Activated CD8-positive, alpha-beta T cell treated with anti-CD3 and anti-CD28 coated beads for 36 hours (primary cell): Measurements from ENCODE around the gene TNS3. TPM values are rescaled to one million over a fixed set of nuclear protein-coding genes. Genes with fewer than 3 reads are reported as not detected.

Experiments
- ATAC-seq: fragments of 200-7000 bp; cut with Tn5 transposase; one replicate; pipeline ENCODE4 v1.10.0; 2021; ENCODE audit warnings: mild to moderate bottlenecking, moderate library complexity
- CTCF ChIA-PET: fragments of 350-600 bp; sonication (Branson Sonifier 250); formaldehyde crosslinking; loops from one replicate; lab custom pipeline; 2021; ENCODE audit warnings: antibody characterized with exemption; lab: Charles Lee
- POLR2A ChIA-PET: fragments of 350-600 bp; sonication (Branson Sonifier 250); formaldehyde crosslinking; loops from one replicate; lab custom pipeline; 2021; ENCODE audit warnings: antibody characterized with exemption; lab: Charles Lee
- DNase-seq: peaks from one replicate; pipeline ENCODE4 v3.0.0-alpha.2; 2020
- H3K27ac Mint-ChIP-seq: one replicate; pipeline ENCODE4 v1.8.0; 2021; ENCODE audit warnings: mild to moderate bottlenecking, mixed read lengths
- H3K27me3 Mint-ChIP-seq: one replicate; pipeline ENCODE4 v1.8.0; 2021; ENCODE audit warnings: mixed read lengths
- H3K36me3 Mint-ChIP-seq: one replicate; pipeline ENCODE4 v1.8.0; 2021; ENCODE audit warnings: low read depth, mixed read lengths
- H3K4me1 Mint-ChIP-seq: one replicate; pipeline ENCODE4 v1.8.0; 2021; ENCODE audit warnings: low read depth, mixed read lengths
- H3K4me3 Mint-ChIP-seq: one replicate; pipeline ENCODE4 v1.8.0; 2021; ENCODE audit warnings: mild to moderate bottlenecking, moderate library complexity, mixed read lengths
- H3K9me3 Mint-ChIP-seq: one replicate; pipeline ENCODE4 v1.8.0; 2021; ENCODE audit warnings: mixed read lengths
- intact Hi-C: fragments of 100-400 bp; cut with micrococcal nuclease; formaldehyde crosslinking; loops from one replicate; pipeline ENCODE4 v1.10.0; 2022
- total RNA-seq, 2 experiments: library from RNA; stranded (reverse); gene quantifications; one replicate each; pipeline ENCODE4 v1.2.3, GENCODE V29; 2021
- TF ChIP-seq, protein P1 (sequence below): fragments of 200-600 bp; IDR thresholded peaks from one replicate; pipeline ENCODE4 v1.8.0; 2022; ENCODE audit warnings: antibody characterized with exemption, mild to moderate bottlenecking

Gene TNS3
- total RNA-seq, 2 experiments from 2014 or later, result 0.04 to 0.16 TPM

GRCh38 chr7:47485640-47486435 is 96.1 kb downstream of the TNS3 start:
- Mint-ChIP-seq H3K27ac (no peak overlapping the region), H3K4me3 (no peak overlapping the region), H3K4me1 (peaks cover 12% of the 10 kb centered on the region), H3K36me3 (no peaks in the 10 kb centered on the region), H3K27me3 (no peaks in the 10 kb centered on the region), H3K9me3 (peaks cover 1% of the 10 kb centered on the region)
- TF ChIP-seq, protein P1, sequence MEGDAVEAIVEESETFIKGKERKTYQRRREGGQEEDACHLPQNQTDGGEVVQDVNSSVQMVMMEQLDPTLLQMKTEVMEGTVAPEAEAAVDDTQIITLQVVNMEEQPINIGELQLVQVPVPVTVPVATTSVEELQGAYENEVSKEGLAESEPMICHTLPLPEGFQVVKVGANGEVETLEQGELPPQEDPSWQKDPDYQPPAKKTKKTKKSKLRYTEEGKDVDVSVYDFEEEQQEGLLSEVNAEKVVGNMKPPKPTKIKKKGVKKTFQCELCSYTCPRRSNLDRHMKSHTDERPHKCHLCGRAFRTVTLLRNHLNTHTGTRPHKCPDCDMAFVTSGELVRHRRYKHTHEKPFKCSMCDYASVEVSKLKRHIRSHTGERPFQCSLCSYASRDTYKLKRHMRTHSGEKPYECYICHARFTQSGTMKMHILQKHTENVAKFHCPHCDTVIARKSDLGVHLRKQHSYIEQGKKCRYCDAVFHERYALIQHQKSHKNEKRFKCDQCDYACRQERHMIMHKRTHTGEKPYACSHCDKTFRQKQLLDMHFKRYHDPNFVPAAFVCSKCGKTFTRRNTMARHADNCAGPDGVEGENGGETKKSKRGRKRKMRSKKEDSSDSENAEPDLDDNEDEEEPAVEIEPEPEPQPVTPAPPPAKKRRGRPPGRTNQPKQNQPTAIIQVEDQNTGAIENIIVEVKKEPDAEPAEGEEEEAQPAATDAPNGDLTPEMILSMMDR, result no peak
- DNase-seq (no peak), ATAC-seq (no peak)
- intact Hi-C loops, result no loop called here
- ChIA-PET CTCF (interaction anchor here (1.5 kb wide), 1 partner anchor 220 kb away, joined by 5 read pairs; no protein-coding TSS in a partner anchor), POLR2A (no interaction called here)

- no peak overlapping the region for H3K27ac Mint-ChIP-seq
- H3K27me3 Mint-ChIP-seq, result no peaks in the 10 kb centered on the region
- DNase-seq (no peak), ATAC-seq (no peak)
- ChIA-PET CTCF (interaction anchor here (1.5 kb wide), 1 partner anchor 219 kb away, joined by 5 read pairs; no protein-coding TSS in a partner anchor), POLR2A (no interaction called here)
- H3K9me3 Mint-ChIP-seq, result peaks cover 1% of the 10 kb centered on the region
- H3K4me1 Mint-ChIP-seq, result peaks cover 16% of the 10 kb centered on the region
- no peaks in the 10 kb centered on the region for H3K36me3 Mint-ChIP-seq
- intact Hi-C loops, result no loop called here
- no peak overlapping the region for H3K4me3 Mint-ChIP-seq
- TF ChIP-seq, protein P1, result no peak
Measured at GRCh38 chr7:47484923-47485639, 96.8 kb downstream of the TNS3 start.

DNA sequence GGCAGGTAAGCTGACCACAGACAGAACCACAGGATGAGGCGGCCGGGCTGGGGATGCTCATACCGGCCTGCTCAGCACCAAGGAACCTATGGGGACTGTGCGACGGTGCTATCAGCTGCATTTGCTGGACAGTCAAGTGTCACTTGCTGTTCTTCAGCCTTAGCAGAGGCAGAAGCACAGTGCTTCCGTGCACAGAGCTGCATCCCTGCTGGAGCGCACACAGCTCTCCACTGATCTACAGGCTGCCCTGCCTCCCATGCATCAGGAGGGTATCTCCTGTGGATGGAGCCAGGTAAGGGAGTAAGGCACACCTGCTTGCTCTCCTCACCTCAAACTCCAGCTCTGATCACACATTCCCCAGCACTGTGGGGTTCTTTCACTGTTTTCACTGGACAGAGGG is 97.5 kb downstream of the TNS3 start:
- H3K27me3 Mint-ChIP-seq, result no peaks in the 10 kb centered on the region
- TF ChIP-seq, protein P1, result no peak
- ChIA-PET CTCF (interaction anchor here (1.5 kb wide), 1 partner anchor 218 kb away, joined by 5 read pairs; no protein-coding TSS in a partner anchor), POLR2A (no interaction called here)
- peaks cover 1% of the 10 kb centered on the region for H3K9me3 Mint-ChIP-seq
- no peak for ATAC-seq
- no peak overlapping the region for H3K27ac Mint-ChIP-seq
- peaks cover 16% of the 10 kb centered on the region for H3K4me1 Mint-ChIP-seq
- no peak overlapping the region for H3K4me3 Mint-ChIP-seq
- no peak for DNase-seq
- no peaks in the 10 kb centered on the region for H3K36me3 Mint-ChIP-seq
- intact Hi-C loops, result no loop called here

DNA sequence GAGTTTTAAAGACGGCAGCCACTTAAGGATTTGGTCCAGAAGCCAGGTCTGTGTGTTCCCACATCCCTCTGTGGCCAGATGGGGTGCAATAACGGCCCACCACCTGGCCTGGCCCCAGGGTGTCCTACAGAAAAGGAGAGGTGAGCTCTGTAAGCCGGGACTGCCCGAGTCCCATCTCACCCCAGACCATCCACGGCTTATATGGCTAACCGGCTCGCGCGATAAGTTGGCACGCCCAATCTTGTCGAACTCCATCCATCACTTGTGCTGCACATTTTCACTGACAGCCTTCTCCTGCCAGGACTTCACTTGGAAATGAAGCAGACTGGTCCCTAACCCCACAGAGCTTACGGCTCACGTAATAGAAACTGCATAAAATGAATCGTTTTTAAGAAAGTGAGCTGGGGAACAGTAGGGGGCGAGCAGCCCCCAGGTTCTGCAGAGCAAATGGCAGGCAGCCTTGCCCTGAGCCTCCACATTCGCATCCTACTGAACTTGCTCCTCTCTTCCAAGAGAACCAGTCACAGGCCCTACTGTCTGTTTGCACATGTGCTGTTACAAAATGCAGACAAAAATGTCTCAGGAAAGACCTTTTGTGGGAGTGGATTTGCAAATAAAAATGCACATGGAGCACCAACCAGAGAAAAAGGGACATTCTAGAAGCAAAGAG is 98.2 kb downstream of the TNS3 start:
- DNase-seq (no peak), ATAC-seq (no peak)
- no peaks in the 10 kb centered on the region for H3K36me3 Mint-ChIP-seq
- ChIA-PET POLR2A (no interaction called here), CTCF (no interaction called here)
- H3K4me3 Mint-ChIP-seq, result no peak overlapping the region
- TF ChIP-seq, protein P1, result no peak
- intact Hi-C loops, result no loop called here
- peaks cover 1% of the 10 kb centered on the region for H3K9me3 Mint-ChIP-seq
- no peaks in the 10 kb centered on the region for H3K27me3 Mint-ChIP-seq
- H3K4me1 Mint-ChIP-seq, result peaks cover 16% of the 10 kb centered on the region
- H3K27ac Mint-ChIP-seq, result no peak overlapping the region
